Ishikawa (cell line): ENCODE measurements around the gene SKI.

Experiments
- CEBPB ChIP-seq: IDR thresholded peaks from 2 replicates; pipeline ENCODE4 v1.6.1; 2012
- CREB1 ChIP-seq: IDR thresholded peaks from 2 replicates; pipeline ENCODE4 v1.6.1; 2012; ENCODE audit warnings: low read depth
- EGR1 ChIP-seq: IDR thresholded peaks from 2 replicates; pipeline ENCODE4 v1.6.1; 2012
- EP300 ChIP-seq: IDR thresholded peaks from 2 replicates; pipeline ENCODE4 v1.6.1; 2012; ENCODE audit warnings: borderline replicate concordance
- FOXM1 ChIP-seq: IDR thresholded peaks from 2 replicates; pipeline ENCODE4 v1.6.1; 2012; ENCODE audit warnings: low read depth, borderline replicate concordance
- MAX ChIP-seq: IDR thresholded peaks from 2 replicates; pipeline ENCODE4 v1.6.1; 2012
- RAD21 ChIP-seq: IDR thresholded peaks from 2 replicates; pipeline ENCODE4 v1.6.1; 2012; ENCODE audit warnings: low read depth
- REST ChIP-seq: IDR thresholded peaks from 2 replicates; pipeline ENCODE4 v1.6.1; 2012; ENCODE audit warnings: low read depth, mild to moderate bottlenecking
- TAF1 ChIP-seq: IDR thresholded peaks from 2 replicates; pipeline ENCODE4 v1.6.1; 2012; ENCODE audit warnings: low read depth, mild to moderate bottlenecking
- TCF12 ChIP-seq: IDR thresholded peaks from 2 replicates; pipeline ENCODE4 v1.6.1; 2012; ENCODE audit warnings: low read depth
- USF1 ChIP-seq: IDR thresholded peaks from 2 replicates; pipeline ENCODE4 v1.6.1; 2012

- TF ChIP-seq EP300 (no peak), RAD21 (no peak), USF1 (no peak), CREB1 (no peak), MAX (no peak), CEBPB (no peak), TCF12 (no peak), TAF1 (no peak), EGR1 (no peak), REST (no peak), FOXM1 (no peak)
Measured at GRCh38 chr1:2343023-2343935, 115.2 kb downstream of the SKI start.
